D341Med (cell line): ENCODE measurements around the gene TBCD.
A peak's percentile ranks its signal among the peaks of the same experiment; 100 is the strongest.

Experiments used
- DNase-seq: peaks from one replicate; pipeline ENCODE4 v3.0.0; 2012; ENCODE audit warnings: low spot score

TBCD gene

DNA sequence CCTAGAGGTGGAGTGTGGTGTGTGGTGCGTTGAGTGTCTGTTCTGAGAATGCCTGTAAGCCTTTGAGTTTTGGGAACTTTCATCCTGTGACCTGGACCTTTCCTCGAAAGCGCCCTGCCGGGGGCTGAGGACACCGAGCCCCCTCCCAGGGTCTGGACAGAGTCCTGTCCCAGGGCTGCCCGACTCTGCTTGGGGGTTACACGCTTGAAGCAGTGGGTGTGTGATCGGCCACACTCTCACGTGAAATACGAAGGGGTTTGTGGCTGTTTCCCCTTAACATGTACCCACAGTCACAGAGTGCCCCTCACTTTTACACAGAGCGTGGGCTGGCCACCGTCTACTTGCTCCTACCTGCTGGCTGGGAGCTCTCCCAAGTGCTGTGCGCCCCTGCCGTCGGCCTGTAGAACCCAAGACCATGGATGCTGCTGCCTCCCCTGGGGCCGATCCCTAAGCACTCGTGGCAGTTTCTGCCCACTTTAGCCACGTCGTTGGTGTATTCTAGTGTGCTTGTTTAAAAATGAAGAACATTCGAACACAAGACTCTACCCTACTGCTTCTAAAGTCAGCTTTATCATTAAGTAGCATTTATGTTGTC, 81.1 kb downstream of the TBCD start:
- DNase-seq, result no peak

DNA sequence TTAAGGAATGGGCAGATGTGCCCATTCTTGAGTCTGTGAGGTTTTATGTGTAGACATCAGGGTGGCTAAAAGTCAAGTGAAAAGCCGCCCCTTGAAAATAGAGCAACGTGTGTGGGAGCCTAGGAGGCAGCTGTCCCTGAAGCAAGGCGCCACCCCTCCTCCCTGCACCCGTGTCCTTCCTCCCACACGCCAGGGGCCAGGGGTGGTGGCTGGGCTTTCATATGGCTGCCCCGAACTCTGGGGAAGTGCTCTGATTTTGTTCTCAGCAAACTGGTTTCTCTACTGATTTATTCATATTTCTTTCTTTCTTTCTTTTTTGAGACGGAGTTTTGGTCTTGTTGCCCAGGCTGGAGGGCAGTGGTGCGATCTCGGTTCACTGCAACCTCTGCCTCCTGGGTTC, 83.3 kb downstream of the TBCD start:
- DNase-seq, result no peak

DNA sequence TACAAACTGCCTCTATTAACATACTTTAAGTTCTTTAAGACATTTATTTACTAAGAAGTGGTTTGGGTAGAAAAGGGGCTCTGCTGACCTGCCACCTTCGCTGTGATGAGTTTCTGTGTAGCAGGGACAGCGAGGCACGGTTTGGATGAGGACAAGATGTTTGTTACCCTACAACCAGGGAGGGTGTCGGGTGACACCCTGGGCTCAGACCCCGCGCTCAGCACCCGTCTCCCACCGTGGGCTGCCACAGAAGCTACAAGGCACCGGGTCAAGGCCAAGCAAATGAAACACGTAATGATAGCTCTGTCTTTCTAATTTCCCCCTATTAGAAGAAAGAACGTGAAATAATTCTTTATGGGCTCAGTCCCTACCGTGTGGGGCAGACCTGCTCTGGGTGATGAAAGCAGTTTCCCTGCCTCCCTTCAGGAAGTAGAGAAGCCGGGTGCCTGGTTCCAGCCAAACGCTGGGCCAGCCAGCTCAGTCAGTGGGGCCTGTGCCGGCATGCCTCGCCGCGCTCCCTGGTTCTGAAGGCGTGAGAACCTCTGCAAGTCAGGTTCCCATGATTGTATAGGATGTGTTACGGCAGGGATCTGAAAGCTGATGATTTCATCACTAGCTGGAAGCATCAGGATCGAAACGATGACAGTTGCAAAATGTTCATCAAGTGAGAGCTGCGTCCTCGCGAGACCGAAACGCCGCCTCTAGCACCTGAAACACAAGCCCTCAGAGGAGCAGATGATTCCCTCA, 84.1 kb downstream of the TBCD start:
- no peak for DNase-seq

DNA sequence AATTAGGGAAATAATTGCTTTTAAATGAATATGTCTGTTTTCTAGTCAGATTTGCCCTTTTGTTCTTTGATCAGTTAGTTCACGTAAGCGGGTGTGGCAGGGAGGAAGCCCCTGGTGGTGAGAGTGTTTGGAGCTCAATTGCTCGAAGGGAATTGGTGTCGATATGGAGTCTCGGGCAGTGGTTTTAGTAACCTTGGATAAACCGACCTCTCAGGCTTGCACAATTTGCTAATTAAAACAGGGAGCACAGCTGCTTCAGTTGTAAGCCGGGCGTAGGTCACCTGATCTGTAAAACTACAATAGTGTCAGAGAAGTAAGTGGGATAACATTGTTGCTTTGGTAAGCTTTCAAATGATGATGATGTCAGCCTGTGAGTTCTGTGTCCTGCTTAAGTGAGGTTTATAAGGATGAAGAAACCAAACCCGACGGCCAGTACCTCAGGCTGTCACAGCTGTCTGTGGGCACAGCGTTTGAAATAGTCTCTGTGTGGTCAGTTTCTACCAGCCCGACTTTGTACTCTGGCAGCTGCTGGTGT, 85.0 kb downstream of the TBCD start:
- DNase-seq, result peak; percentile 71

DNA sequence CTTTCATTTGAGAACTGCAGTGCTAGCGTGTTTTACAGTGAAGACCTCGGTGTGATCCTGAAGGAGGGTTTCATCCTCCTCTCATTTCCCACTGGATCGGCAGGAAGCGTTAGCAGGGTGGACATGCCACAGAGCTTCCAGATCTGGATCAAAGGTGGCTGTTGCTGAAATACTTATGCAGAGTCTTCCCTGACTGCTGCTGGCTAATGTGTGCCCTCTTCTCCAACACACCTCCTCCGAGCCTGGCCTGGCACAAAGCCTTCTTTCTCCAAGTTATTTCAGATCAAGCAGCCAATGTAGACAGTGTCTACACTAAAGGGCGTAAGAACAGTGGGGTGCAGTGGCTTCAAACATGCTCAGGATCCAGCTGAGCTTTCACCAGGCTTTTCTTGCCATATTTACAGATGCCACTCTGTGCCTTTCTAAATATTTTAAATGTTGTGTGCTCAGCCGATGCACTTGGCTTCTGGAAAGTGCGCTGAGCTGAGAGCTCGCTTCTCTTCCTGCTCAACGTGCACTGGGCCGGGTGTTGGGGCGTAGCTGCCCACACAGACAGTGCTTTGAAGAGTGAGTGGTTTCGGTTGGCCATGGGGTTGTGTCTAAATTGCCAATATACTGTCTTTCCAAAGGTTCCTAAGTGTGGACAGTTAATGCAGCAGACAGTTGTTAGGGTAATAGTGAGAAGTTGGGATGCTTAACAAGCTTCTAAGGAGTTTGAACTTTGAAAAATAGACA, 85.9 kb downstream of the TBCD start:
- DNase-seq, result no peak

DNA sequence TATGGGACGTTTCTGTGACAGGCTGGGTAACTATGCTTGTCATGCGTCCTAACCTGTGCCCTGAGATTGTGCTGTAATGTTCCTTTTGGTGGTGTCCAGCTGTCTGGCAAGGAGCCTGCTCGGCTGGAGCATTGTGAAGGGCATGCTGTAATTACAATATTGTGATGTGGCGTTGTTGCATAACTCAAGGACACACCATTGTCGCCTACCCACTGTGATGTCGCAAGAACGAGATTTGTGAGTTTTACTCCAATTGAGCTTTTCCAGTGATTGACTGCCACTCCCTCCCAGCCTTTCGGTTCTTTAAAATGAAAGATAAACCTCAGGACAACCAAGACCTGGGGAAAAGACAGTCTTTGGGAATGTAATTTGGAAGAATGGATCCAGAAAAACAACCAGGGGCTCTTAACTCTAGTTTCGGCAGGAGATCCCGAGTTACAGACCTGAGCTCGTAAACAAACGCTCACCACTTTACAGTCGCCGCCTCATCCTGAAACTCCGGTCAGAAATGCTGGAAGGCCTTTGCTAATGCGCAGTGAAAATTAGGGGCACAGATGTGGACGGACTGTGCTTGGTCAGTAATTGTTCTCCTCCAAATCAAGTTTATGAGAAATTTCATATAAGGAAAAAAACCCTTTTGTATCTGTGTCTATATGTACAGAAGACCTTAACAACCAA, 86.7 kb downstream of the TBCD start:
- no peak for DNase-seq

DNA sequence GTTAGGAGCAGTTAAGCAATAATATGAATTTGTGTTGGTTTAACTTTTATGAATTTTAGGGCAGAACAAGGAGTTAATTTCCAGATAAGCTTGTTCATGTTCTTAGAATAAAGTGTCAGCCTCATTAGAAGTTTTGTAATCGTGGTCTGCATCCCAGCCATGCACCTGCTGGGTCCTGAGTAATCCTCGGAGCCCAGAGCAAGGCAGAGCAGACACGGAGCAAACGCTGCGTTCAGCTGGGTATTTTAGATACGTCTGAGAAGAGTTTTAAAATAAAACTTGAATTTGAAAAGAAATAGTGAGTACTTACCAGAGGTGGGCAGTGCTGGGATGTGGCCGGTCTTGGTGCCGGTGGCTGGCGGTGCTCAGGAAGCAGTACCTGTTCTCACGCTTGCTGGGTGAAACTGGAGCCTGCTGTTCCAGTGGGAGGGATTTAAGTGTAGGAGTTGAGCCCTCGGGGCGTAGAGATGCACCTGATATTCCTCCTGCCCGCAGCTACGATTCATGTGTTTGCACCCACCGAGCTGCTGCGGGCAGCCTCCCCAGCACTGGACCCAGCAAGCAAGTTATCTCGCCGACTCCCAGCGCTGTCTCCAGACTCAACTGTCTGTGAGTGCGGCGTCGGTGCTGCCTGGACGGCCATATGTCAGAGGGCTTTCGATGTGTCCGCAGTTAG, 87.9 kb downstream of the TBCD start, which contains the start of gene ZNF750:
TSS of gene ZNF750 (minus strand) at position 406 of the 676 bp plus-strand sequence. CDS start 7,568 bp downstream, outside the sequence.
- DNase-seq, result no peak

DNA sequence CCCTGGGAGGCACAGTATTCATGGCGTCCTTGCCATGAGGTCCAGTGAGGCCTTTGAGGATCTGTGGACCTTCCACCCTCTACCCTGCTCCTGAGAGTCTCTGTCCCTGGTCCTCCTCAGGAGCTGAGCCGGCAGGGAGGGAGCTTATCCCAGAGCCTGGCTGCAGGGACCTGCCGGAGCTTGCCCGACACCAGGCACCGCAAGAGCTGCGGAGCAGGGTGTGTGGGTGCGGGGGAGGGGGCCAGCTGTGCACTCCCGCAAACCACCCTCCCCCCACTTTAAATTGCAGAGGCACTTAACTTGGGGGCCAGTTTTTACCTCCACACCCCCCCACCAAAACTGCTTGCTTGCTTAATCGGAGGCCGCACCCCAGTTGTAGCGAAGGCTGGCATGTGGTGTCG, 88.6 kb downstream of the TBCD start:
- DNase-seq, result no peak

DNA sequence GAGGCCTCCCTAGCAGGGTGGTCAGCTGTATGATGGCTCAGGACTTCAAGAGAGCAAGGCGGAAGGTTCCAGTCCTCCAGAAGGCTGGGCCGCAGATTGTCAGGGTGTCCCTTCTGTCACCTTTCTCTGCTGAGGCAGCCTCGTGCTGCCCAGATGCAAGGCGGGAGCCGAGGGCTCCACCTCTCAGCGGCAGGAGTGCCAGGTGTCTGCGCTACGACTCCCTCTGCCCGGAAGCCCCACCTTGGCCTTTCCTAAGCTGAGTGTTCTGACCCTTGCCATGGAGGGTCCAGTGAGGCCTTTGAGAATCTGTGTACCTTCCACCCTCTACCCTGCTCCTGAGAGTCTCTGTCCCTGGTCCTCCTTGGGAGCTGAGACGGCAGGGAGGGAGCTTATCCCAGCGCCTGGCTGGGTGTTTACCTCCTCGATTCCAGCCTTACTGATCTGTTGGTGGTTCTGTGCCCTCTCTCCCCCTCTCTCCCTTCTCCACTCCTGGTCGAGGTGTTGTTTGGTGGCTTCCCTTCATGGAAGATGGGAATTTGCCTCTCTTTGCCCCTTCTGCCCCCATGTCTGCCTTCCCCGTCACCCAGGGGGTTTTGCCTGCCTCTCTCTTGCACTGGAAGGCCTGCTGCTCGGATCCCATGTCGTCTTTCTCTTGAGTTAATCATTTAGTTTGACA, 90.2 kb downstream of the TBCD start:
- DNase-seq, result no peak

DNA sequence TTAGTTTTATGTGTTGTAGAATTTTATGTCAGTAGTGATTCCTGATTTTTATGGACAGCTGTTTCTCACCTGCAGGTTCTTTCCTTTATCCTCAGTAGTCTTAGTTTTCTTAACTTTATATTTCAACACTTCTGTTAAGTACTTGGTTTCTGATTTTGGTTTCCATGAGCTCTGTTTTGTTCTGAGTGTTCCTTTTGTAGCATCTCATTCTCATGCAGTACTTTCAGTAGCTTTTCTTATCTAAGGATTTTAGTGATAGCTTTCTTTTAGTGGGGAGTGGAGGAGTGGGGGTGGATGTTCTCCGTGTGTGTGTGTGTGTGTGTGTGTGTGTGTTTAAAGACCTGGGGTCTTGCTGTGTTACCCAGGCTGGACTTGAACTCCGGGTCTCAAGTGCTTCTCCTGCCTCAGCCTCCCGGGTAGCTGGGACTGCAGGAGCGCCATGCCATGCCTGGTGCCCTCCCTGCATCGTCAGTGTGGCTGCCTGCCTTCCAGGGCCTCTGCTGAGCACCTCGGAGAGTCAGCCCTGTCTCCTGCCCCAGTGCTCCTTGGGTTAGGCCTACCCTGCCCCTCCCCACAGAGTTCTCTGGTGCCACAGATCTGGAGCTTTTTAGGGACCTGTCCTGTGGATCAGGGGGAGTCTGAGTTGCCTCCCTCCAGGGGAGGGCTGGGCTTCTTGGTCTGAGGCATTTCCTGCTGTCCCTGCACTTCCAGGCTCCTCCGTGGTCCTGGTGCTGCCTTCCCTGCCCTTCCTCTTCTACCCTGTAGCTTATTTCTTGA, 92.2 kb downstream of the TBCD start:
- DNase-seq, result no peak

DNA sequence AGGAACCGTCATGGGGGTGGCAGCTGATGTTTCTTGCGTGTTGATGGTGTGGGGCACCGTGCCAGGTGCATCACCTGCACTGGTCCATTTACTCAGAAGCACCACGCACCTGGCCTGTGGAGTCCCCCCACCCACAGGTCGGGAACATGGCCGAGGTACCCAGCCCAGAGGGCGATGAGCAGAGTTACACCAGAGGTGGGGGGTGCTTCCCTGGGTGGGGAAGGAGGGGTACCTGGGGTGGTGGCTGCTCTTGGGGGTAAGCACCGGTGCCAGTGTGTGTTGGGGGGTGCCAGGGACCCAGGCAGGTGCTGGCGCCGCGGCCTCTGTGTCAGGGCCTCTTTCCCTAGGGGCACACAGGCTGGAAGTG, 92.9 kb downstream of the TBCD start:
- DNase-seq, result no peak

DNA sequence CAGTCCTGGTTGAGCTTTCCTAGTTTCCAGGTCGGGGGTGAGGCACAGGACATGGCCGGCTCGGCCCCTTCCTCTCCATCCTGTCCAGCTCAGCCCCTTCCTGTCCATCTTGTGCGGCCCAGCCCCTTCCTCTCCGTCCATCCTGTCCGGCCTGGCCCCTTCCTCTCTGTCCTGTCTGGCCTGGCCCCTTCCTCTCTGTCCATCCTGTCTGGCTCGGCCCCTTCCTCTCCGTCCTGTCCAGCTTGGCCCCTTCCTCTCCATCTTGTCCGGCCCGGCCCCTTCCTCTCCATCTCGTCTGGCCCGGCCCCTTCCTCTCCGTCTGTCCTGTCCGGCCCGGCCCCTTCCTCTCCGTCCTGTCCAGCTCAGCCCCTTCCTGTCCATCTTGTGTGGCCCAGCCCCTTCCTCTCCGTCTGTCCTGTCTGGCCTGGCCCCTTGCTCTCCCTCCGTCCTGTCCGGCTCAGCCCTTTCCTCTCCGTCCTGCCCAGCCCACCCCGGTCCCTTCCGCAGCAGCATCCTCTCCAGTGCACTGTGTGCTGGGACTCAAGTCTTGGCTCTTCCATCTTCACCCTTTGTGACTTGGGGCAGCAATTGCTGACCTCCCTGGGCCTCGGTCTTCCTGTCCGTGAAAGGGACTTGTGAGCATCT, 93.4 kb downstream of the TBCD start:
- no peak for DNase-seq

DNA sequence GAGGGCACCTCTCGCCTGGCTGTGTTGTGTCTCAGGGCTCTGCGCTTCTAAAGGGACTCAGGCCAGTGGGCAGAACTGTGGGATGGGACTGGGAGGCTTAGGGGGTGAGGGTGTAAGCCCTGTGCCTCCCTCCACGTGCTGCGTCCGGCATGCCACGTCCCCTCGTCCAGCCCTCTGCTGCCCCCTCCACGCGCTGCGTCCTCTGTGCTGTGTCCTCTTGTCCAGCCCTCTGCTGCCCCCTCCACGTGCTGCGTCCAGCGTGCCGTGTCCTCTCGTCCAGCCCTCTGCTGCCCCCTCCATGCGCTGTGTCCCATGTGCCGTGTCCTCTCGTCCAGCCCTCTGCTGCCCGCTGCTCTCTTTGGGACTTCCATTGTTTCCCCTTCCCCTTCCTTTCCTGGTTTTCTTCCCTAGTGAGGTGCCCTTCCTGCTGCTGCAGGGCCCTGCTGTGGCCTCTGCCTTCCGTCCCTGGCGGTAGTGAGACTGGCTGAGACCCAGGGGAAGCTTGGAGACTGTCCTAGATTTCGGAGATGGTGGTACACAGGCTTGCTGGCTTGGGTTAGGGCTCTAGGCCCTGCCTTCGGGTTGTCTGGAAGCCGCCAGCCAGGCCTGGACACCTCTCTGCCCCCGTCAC, 94.3 kb downstream of the TBCD start:
- no peak for DNase-seq

DNA sequence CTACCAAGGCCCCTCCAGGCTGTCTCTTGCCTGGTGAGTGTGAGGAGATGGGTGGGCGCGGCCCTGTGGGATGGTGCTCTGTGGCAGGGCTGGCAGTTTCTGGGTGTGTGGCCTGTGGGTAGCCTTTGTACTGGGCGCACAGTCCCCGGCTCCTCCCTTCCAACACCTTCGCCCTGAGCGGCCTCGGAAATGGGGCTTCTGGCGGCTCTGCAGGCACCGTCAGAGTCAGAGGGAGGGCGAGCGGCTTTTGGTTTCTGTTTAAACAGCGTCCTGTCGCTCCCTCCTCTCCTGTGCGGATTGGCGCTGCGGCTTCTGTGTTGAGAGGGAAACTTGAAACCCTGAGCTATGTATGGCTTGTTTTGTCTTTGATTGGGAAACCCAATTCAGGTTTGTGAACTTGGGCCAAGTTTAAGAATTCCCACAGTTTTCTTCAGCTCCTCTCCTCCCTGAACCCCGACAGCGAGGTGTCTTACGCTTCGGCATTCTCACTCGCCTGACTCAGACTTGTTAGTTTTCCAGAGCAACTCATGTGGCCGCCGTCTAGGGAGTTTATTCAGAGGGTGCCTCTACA, 96.2 kb downstream of the TBCD start:
- no peak for DNase-seq

DNA sequence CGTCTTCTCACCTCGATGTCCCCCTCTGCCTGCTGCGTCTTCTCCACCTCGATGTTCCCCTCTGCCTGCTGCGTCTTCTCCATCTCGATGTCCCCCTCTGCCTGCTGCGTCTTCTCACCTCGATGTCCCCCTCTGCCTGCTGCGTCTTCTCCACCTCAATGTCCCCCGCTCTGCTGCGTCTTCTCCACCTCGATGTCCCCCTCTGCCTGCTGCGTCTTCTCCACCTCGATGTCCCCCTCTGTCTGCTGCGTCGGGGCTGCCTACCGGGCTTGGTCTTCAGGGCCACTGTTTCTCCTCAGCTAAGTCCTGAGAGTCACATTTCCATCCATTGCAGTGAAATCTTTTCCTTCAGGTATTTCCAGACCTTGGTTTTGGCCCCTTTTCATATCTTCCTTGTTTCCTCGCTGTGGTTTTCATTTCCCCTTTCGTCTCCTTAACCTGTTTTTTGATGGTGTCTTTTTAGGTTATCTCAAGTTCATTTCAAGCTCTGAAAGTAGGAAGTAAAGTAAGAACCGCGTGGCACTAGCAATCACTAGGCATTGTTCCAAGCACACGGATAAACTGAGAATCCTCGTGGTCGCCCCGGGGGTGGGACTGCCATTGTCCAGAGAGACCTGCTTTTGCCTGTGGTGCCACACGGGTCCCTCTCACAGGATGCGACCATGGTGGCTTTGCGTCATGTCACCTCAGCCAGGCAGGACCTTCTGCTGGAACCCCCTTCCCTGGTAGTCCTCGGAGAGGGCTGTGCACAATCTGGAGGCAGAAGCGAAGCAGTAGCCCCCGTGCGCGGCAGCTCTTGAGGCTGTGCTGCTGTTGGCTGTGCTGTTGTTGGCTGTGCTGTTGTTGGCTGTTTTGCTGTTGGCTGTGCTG, 97.4 kb downstream of the TBCD start:
- no peak for DNase-seq

DNA sequence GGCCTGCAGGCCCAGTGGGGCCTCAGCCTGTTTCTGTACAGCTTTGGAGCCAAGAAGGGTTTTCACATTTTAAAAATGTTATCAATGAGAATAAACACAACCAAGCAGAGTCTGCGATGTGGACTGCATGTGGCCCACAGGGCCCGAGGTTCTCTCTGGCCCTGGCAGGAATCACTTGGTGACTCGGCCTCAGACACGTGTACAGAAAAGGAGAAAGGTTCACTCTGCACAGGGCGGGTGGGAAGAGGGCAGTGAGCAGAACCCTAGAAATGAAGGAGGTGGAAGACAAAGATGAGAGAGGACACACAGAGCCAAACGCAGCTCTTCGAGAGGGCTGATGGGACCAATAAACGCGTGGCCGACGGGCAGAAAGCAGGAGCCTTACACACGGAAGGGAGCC, 99.5 kb downstream of the TBCD start:
- no peak for DNase-seq

DNA sequence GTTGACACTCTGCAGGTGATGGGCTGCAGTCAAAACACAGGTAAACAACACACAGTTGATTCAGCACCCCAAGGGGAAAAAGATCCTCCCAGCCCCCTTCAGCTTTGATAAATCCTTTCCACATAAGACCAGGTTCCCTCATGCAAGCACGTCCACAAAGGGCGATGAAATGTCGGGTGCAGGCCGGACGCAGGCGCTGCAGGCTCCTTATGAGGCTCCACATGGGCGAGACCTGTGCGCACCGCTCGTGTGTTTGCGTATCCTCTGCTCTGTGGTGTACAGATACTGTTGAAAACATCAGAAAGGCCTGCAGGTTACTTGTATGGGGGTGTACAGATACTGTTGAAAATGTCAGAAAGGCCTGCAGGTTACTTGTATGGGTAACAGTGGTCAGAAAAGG, 102.4 kb downstream of the TBCD start:
- DNase-seq, result no peak

DNA sequence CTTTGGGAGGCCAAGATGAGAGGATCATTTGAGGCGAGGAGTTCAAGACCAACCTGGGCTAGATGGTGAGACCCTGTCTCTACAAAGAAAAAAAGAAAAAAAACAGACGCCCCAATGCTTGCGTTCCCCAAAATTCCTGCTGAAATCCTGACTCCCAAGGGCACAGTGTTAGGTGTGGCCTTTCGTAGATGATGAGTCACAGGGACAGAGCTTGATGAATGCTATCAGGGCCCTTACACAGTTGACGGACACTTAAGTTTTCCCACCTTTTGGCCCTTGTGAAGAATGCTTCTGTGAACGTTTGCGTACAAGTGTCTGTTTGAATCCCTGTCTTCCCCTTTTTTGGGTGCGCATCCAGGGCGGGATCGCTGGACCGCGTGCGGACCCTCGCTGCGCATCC, 104.5 kb downstream of the TBCD start:
- no peak for DNase-seq
